ENCODE results near the gene CEACAM5. TPM values are rescaled to one million over a fixed set of nuclear protein-coding genes. Genes with fewer than 3 reads are reported as not detected.
A peak's percentile ranks its signal among the peaks of the same experiment; 100 is the strongest.

The CEACAM5 gene
- not detected for total RNA-seq

DNA sequence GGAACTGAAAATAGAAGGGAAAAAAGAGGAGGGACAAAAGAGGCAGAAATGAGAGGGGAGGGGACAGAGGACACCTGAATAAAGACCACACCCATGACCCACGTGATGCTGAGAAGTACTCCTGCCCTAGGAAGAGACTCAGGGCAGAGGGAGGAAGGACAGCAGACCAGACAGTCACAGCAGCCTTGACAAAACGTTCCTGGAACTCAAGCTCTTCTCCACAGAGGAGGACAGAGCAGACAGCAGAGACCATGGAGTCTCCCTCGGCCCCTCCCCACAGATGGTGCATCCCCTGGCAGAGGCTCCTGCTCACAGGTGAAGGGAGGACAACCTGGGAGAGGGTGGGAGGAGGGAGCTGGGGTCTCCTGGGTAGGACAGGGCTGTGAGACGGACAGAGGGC lies at the start of gene CEACAM5:
Gene CEACAM5, plus strand, starts transcription at position 146 of the 400 bp plus-strand sequence. Its CDS starts 106 bp downstream, at position 252.
- intact Hi-C loops (cut with micrococcal nuclease), result loop anchor here (5.0 kb wide), 1 partner anchor 66 kb away; no protein-coding TSS in a partner anchor

GRCh38 chr19:41666075-41666474 lies 42.4 kb upstream of the CEACAM5 start:
- CTCF ChIA-PET, result interaction anchor here (0.6 kb wide), 1 partner anchor 88 kb away, joined by 3 read pairs; no protein-coding TSS in a partner anchor

More for the DNA sequence above, at the start of gene CEACAM5:
- CTCF ChIA-PET, result interaction anchor here (3.5 kb wide), 1 partner anchor 38 kb away, joined by 58 read pairs; no protein-coding TSS in a partner anchor
- Mint-ChIP-seq H3K27ac (no peak within 1 kb of the TSS), H3K9me3 (no peaks in the 10 kb centered on the region), H3K36me3 (ENCODE audit: low read depth) (no peaks in the 10 kb centered on the region), H3K4me3 (no peak within 1 kb of the TSS), H3K27me3 (ENCODE audit: low read depth) (peaks cover 27% of the 10 kb centered on the region), H3K4me1 (ENCODE audit: low read depth) (peaks cover 2% of the 10 kb centered on the region)
- no peak for DNase-seq

DNA sequence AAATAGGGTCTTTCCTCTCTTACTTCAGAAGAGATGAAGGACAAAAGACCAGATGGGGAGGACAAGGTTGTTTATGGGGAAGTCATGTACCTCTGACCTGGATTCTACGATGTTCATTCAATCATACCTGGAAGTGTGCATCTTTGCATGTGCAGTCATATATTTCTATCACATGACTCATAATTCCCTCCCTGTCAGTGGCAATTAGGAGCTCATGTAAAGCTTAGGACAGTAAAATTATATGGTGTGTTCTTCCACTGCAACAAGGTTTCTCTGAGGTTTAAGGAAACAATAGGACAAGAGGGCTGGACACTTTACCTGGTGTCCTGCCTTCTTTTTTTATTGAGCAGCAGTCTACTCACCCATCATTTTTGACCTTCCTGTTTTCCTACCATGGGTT lies 40.1 kb upstream of the CEACAM5 start:
- Mint-ChIP-seq H3K36me3 (ENCODE audit: low read depth) (peaks cover 6% of the 10 kb centered on the region), H3K4me1 (ENCODE audit: low read depth) (no peaks in the 10 kb centered on the region), H3K9me3 (peaks cover 30% of the 10 kb centered on the region), H3K4me3 (no peak overlapping the region), H3K27me3 (ENCODE audit: low read depth) (peaks cover 44% of the 10 kb centered on the region), H3K27ac (no peak overlapping the region)
- CTCF ChIA-PET, result interaction anchor here (0.5 to 1.0 kb wide), 3 partner anchors 22 to 85 kb away, joined by 3 to 4 read pairs (median 4); no protein-coding TSS in a partner anchor
- DNase-seq, result no peak
- intact Hi-C loops (cut with micrococcal nuclease), result no loop called here

More at GRCh38 chr19:41666075-41666474, 42.4 kb upstream of the CEACAM5 start:
- H3K4me3 Mint-ChIP-seq, result no peak overlapping the region
- peaks cover 6% of the 10 kb centered on the region for H3K36me3 Mint-ChIP-seq (ENCODE audit: low read depth)
- intact Hi-C loops (cut with micrococcal nuclease), result no loop called here
- H3K9me3 Mint-ChIP-seq, result peaks cover 30% of the 10 kb centered on the region
- H3K27ac Mint-ChIP-seq, result no peak overlapping the region
- H3K4me1 Mint-ChIP-seq (ENCODE audit: low read depth), result no peaks in the 10 kb centered on the region
- peaks cover 36% of the 10 kb centered on the region for H3K27me3 Mint-ChIP-seq (ENCODE audit: low read depth)
- no peak for DNase-seq

GRCh38 chr19:41670755-41671154 lies 37.7 kb upstream of the CEACAM5 start:
- Mint-ChIP-seq H3K27ac (no peak overlapping the region), H3K36me3 (ENCODE audit: low read depth) (peaks cover 5% of the 10 kb centered on the region), H3K9me3 (peaks cover 12% of the 10 kb centered on the region), H3K4me3 (no peak overlapping the region), H3K27me3 (ENCODE audit: low read depth) (peaks cover 46% of the 10 kb centered on the region), H3K4me1 (ENCODE audit: low read depth) (no peaks in the 10 kb centered on the region)
- DNase-seq, result no peak
- CTCF ChIA-PET, result interaction anchor here (0.7 to 1.4 kb wide), 2 partner anchors 29 to 165 kb away, joined by 3 read pairs; no protein-coding TSS in a partner anchor
- intact Hi-C loops (cut with micrococcal nuclease), result no loop called here

- no peak overlapping the region for H3K4me3 Mint-ChIP-seq
- no peaks in the 10 kb centered on the region for H3K4me1 Mint-ChIP-seq (ENCODE audit: low read depth)
- peaks cover 47% of the 10 kb centered on the region for H3K27me3 Mint-ChIP-seq (ENCODE audit: low read depth)
- peaks cover 6% of the 10 kb centered on the region for H3K9me3 Mint-ChIP-seq
- CTCF ChIA-PET, result interaction anchor here (1.4 kb wide), 1 partner anchor 30 kb away, joined by 3 read pairs; no protein-coding TSS in a partner anchor
- no peak overlapping the region for H3K27ac Mint-ChIP-seq
- no peak for DNase-seq
- peaks cover 2% of the 10 kb centered on the region for H3K36me3 Mint-ChIP-seq (ENCODE audit: low read depth)
- intact Hi-C loops (cut with micrococcal nuclease), result no loop called here
Measured at GRCh38 chr19:41671486-41671885, 36.9 kb upstream of the CEACAM5 start.

- H3K4me3 Mint-ChIP-seq, result no peak overlapping the region
- no peaks in the 10 kb centered on the region for H3K9me3 Mint-ChIP-seq
- H3K36me3 Mint-ChIP-seq (ENCODE audit: low read depth), result no peaks in the 10 kb centered on the region
- H3K27ac Mint-ChIP-seq, result no peak overlapping the region
- CTCF ChIA-PET, result interaction anchor here (0.7 to 1.4 kb wide), 2 partner anchors 9 to 41 kb away, joined by 3 to 4 read pairs; no protein-coding TSS in a partner anchor
- no peak for DNase-seq
- intact Hi-C loops (cut with micrococcal nuclease), result no loop called here
- peaks cover 21% of the 10 kb centered on the region for H3K27me3 Mint-ChIP-seq (ENCODE audit: low read depth)
- H3K4me1 Mint-ChIP-seq (ENCODE audit: low read depth), result no peaks in the 10 kb centered on the region
Measured at GRCh38 chr19:41682437-41682836, 26.0 kb upstream of the CEACAM5 start.

DNA sequence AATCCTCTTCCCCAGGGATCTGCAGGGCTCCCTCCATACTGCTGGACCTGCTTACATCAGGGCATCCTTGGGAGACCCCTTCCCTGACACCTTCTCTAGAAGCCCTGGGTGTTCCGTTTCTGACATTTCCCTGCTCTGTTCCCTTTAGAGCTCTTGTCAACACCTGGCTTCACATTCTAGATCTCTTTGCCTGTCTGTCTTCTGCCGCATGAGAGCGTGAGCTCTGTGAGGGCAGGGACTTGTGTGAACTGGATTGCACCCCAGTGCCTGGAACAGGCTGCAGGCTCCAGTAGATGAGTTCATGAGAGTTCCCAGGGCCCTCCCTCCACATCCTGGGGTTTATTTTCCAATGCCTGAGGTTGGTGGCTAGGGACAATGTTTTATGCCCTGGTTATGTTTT lies 21.0 kb upstream of the CEACAM5 start:
- CTCF ChIA-PET, result interaction anchor here (0.6 to 1.2 kb wide), 3 partner anchors 41 to 46 kb away, joined by 3 to 4 read pairs (median 4); no protein-coding TSS in a partner anchor
- Mint-ChIP-seq H3K4me1 (ENCODE audit: low read depth) (no peaks in the 10 kb centered on the region), H3K9me3 (no peaks in the 10 kb centered on the region), H3K27me3 (ENCODE audit: low read depth) (peaks cover 15% of the 10 kb centered on the region), H3K27ac (no peak overlapping the region), H3K36me3 (ENCODE audit: low read depth) (no peaks in the 10 kb centered on the region), H3K4me3 (no peak overlapping the region)
- DNase-seq, result no peak
- intact Hi-C loops (cut with micrococcal nuclease), result no loop called here

DNA sequence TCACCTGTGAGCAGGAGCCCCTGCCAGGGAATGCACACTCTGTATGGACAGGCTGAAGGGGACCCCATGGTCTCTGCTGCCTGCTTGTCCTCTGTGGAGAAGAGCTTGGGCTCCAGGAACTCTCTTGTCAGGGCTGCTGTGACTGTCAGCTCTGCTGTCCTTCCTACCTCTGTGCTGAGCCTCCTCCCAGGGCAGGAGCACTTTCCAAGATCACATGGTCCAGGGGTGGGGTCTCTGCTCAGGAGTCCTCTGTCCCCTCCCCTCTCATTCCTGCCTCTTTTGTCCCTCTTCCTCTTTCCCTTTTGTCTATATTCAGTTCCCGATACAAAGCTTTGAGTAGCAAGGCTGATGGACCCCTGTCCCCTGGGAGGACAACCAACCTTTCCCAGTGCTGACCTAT lies 20.3 kb upstream of the CEACAM5 start, which contains the start of gene CEACAM7:
Gene CEACAM7, minus strand, starts transcription at position 173 of the 400 bp plus-strand sequence. Its CDS starts 105 bp downstream, at position 68.
- DNase-seq, result no peak
- H3K4me1 Mint-ChIP-seq (ENCODE audit: low read depth), result no peaks in the 10 kb centered on the region
- no peaks in the 10 kb centered on the region for H3K36me3 Mint-ChIP-seq (ENCODE audit: low read depth)
- no peak within 1 kb of the TSS for H3K27ac Mint-ChIP-seq
- H3K27me3 Mint-ChIP-seq (ENCODE audit: low read depth), result peaks cover 17% of the 10 kb centered on the region
- H3K9me3 Mint-ChIP-seq, result peaks cover 5% of the 10 kb centered on the region
- H3K4me3 Mint-ChIP-seq, result no peak within 1 kb of the TSS
- CTCF ChIA-PET, result interaction anchor here (0.7 to 1.2 kb wide), 2 partner anchors 42 to 46 kb away, joined by 4 read pairs; no protein-coding TSS in a partner anchor
- intact Hi-C loops (cut with micrococcal nuclease), result no loop called here

DNA sequence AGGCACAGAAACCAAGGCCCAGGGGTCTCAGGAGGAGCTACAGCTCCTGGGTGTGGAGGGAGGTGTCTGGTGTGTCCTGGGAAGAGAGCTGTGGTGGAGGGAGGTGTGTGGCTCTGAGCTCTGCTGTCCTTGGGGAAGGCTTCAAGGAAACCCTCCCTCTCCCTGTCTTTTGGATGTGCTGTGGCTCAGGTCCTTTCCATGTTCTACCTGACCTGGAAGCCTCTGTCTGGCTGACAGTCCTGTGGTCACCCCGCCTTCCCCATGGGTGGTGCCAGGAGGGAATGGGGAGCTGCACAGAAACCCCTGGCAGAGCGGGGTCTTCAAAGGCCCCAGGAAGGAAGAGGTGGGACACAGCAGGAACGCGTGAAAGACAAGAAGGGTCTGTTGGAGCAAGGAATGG lies 19.7 kb upstream of the CEACAM5 start:
- Mint-ChIP-seq H3K4me3 (no peak overlapping the region), H3K9me3 (peaks cover 8% of the 10 kb centered on the region), H3K27me3 (ENCODE audit: low read depth) (peaks cover 20% of the 10 kb centered on the region), H3K36me3 (ENCODE audit: low read depth) (no peaks in the 10 kb centered on the region), H3K4me1 (ENCODE audit: low read depth) (no peaks in the 10 kb centered on the region), H3K27ac (no peak overlapping the region)
- CTCF ChIA-PET, result interaction anchor here (0.6 to 1.2 kb wide), 3 partner anchors 42 to 105 kb away, joined by 3 to 4 read pairs (median 4); no protein-coding TSS in a partner anchor
- no peak for DNase-seq
- intact Hi-C loops (cut with micrococcal nuclease), result no loop called here

- H3K9me3 Mint-ChIP-seq, result peaks cover 8% of the 10 kb centered on the region
- intact Hi-C loops (cut with micrococcal nuclease), result loop anchor here (5.0 kb wide), 1 partner anchor 48 kb away; no protein-coding TSS in a partner anchor
- H3K27ac Mint-ChIP-seq, result no peak overlapping the region
Measured at GRCh38 chr19:41689993-41690800, 18.2 kb upstream of the CEACAM5 start.

DNA sequence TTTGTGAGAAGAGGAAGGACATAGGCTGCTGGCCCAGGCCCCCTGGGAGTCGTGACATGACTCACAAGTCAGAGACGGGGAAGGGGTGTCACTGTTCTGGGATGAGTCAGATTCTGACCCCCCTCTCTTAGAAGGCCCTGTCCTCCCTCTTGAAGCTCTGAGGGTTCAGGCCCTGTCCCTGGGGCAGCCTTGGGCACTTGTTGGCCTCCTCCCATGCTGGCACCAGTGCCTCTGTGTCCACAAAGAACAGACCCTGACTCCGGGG lies 17.7 kb upstream of the CEACAM5 start:
- Mint-ChIP-seq H3K27ac (no peak overlapping the region), H3K36me3 (ENCODE audit: low read depth) (no peaks in the 10 kb centered on the region), H3K27me3 (ENCODE audit: low read depth) (peaks cover 22% of the 10 kb centered on the region), H3K9me3 (peaks cover 8% of the 10 kb centered on the region), H3K4me3 (no peak overlapping the region), H3K4me1 (ENCODE audit: low read depth) (no peaks in the 10 kb centered on the region)
- DNase-seq, result no peak
- intact Hi-C loops (cut with micrococcal nuclease), result loop anchor here (5.0 kb wide), 1 partner anchor 48 kb away; no protein-coding TSS in a partner anchor
- CTCF ChIA-PET, result interaction anchor here (0.7 to 4.3 kb wide), 14 partner anchors 9 to 144 kb away, joined by 3 to 48 read pairs (median 4); no protein-coding TSS in a partner anchor

More at GRCh38 chr19:41689993-41690800, 18.2 kb upstream of the CEACAM5 start:
- no peak for DNase-seq
- no peak overlapping the region for H3K4me3 Mint-ChIP-seq
- peaks cover 22% of the 10 kb centered on the region for H3K27me3 Mint-ChIP-seq (ENCODE audit: low read depth)
- no peaks in the 10 kb centered on the region for H3K36me3 Mint-ChIP-seq (ENCODE audit: low read depth)
- H3K4me1 Mint-ChIP-seq (ENCODE audit: low read depth), result no peaks in the 10 kb centered on the region
- CTCF ChIA-PET, result interaction anchor here (1.0 to 4.3 kb wide), 7 partner anchors 8 to 144 kb away, joined by 3 to 48 read pairs (median 8); no protein-coding TSS in a partner anchor

DNA sequence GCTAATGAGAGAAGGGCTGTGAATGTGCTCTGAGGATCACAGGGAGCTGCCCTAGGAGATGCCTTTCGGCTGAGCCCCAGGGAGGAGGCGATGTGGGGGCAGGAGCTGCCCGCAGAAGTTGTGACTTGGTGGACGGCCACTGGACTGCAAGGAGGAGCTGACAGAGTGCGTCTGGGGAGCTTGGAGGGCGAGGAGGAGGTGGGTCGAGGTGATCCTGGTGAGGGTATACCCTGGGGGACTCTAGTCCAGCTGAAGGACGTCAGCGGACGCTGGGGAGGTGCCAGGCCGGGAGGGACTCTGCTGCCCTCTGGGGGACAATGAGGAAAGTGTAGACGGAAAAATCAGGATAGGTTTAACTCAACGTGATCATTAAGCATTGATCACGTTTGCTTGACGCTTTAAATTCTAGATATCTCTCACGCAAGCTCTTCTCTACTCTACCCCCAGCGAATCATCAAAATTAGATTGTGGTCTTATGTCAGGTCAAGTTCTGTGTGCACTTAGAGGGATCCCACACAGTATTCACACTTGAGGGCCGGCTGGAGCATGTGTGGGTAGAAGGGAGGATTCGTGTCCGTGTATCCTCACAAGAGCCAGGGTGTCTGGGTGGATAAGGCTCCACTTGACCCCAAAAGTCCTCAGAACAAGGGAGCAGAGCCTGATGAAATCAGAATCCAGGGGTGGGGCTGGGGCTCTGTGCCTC lies 17.0 kb upstream of the CEACAM5 start:
- peaks cover 8% of the 10 kb centered on the region for H3K9me3 Mint-ChIP-seq
- no peaks in the 10 kb centered on the region for H3K4me1 Mint-ChIP-seq (ENCODE audit: low read depth)
- H3K27me3 Mint-ChIP-seq (ENCODE audit: low read depth), result peaks cover 25% of the 10 kb centered on the region
- H3K27ac Mint-ChIP-seq, result no peak overlapping the region
- H3K36me3 Mint-ChIP-seq (ENCODE audit: low read depth), result no peaks in the 10 kb centered on the region
- intact Hi-C loops (cut with micrococcal nuclease), result loop anchor here (5.0 kb wide), 1 partner anchor 49 kb away; no protein-coding TSS in a partner anchor
- CTCF ChIA-PET, result interaction anchor here (0.6 to 4.3 kb wide), 16 partner anchors 9 to 143 kb away, joined by 3 to 48 read pairs (median 4); no protein-coding TSS in a partner anchor
- DNase-seq, result peak; percentile 50
- H3K4me3 Mint-ChIP-seq, result no peak overlapping the region
